ENCODE results near the gene MT1B.

MT1B gene

DNA sequence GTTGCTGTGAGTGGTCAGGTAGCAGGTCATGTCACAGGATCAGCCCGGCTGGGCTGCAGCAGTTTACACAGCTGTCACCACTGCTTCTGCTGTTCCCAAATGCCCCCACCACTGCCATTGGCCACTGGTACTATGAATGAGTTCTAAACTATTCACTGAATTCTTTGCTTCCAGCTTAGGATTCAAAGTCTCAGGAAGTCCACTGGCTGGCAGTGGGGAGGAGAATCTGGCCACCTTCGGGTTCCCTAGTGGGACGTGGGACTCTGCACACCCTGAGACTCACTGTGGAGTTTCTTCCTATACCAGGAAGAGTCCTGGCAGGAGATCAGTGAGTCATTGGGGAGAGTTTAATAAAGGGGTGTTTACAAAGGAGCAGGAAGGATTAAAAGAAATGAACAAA, 37.5 kb downstream of the MT1B start:
- no peak for DNase-seq

DNA sequence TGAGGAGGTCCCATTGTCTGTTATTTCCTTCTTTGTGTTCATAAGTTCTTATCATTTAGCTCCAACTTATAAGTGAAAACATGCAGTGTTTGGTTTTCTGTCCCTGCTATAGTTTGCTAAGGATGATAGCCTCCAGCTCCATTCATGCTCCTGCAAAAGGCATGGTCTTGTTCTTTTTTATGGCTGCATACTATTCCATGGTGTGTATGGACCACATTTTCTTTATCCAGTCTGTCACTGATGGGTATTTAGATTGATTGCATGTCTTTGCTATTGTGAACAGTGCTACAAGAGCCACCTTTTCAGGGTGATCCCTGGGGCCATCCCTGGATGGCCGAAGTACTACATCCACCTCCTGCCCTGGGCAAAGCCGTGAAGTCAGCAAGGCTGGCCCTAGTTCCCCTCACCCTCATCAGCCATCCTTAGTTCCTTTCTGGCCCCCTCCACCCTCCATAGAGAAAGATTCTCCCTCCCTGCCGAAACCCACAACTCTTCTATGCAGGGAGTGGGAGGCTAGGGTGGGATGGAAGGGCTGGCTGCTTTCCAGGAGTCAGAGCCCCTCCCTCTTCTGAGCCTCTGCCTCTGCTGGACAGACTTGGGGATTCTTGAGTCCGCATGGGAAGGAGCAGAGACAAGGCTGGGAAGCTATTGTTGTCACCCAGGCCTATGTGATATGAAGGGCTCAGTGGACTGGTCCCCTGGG, 38.9 kb downstream of the MT1B start:
- DNase-seq, result no peak

DNA sequence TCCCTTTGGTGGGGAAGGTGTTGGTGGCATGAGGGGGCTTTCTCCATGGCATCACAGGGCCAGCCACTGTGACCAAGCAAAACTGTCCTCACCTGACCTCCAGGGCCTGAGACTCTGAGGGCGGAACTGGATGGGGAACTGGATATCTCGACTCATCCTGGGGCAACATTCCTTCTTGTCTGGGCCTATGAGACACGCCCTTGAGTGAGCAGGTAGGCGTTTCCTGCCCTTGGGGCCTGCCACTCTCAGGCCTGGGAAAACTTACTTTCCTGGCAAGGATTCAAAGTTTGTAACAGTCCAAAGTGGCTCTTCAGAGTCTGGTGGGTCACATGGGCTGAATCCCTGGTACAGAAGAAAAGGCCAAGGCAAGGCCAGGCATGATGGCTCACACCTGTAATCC, 40.2 kb downstream of the MT1B start:
- no peak for DNase-seq

DNA sequence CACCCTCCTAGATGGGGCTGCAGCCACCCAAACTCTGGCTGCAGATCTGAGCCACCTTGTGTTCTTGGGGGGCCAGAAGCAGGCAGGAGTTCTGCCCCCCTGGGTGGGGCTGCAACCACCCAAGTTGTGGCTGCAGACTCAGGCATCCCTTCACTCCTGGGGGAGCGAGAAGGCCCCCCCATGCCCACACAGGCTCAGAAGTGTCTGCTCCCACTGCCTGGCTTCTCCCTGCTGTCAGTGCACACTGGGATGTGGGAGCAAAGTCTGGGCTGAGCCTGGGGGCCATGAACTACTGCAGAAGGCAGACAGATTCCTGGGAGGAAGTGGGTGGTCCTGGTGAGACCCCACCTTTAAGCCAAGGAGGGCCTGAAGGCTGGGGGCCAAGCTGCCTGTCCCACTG, 43.6 kb downstream of the MT1B start:
- no peak for DNase-seq

DNA sequence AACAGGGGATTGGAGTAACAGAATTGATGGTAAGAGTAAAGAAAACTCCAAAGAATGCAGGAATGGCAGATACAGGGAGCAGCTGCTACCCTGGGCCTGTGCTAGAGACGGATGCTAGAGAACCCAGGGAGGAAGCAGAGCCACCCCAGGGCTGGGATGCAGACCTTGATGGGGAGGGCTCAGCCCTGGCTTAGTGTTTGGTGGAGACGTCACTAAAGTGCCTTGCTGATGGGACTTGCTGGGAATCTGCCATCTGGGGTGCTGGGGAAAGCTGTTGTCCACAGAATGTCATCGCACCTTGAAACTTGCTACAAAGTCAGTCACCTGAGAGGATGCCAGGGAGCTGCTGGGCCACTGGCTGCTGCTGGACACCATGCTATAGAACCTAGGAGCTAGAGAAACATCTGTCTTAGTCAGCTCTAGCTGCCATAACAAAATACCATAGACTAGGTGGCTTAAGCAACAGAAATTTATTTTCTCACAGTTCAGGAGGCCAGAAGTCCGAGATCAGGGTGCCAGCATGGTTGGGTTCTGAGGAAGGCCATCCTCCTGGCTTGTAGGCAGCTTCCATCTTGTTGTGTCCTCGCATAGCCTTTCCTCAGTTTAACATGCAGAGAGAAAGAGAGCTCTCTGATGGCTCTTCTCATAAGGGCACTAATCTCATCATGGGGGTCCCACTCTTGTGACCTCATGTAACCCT, 45.9 kb downstream of the MT1B start:
- DNase-seq, result no peak

DNA sequence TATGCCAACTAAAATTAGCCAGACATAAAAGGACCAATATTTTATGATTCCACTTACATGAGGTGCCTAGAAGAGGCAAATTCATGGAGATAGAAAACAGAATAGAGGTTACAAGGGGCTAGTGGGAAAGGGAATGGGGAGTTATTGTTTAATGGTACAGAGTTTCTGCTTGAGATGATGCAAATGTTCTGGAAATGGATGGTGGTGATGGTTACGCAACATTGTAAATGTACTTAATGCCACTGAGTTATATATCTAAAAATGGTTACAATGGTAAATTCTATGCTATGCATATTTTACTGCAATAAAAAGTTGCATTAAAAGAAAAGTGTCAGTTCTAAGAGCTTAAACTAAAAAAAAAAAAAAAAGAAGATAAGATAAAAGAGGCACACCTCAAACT, 48.5 kb downstream of the MT1B start:
- DNase-seq, result no peak

DNA sequence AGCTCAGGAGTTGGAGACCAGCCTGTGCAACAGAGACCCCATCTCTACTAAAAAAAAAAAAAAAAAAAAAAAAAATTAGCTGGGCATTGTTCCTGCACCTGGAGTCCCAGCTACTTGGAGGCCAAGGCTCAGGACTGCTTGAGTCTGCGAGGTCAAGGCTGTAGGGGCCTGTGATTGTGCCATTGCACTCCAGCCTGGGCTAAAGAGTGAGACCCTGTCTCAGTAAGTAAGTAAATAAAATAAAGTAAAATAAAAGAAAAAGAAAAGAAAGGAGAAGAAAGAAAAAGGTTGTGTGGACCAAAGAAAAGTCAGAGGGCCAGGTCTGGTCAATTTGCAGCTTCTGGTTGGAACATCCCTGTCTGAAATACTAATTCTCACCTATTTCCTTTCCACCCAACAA, 48.9 kb downstream of the MT1B start:
- no peak for DNase-seq

DNA sequence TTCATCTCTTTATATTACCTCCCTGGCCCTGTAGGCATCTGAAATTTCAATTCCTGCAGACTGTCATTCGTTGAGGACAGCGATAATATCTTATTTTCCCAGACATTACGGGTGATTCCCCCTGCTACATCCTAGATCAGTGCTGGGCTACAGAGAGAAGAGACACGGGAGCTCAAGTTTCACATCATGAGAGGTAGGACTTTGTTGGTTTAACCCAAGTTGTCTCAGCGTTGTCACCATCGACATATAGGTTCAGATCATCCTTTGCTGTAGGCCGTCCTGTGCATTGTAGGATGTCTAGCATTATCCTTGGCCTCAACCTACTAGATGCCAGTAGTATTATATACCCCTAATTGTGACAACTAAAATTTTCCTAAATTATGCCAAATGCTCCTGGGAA, 49.8 kb downstream of the MT1B start:
- no peak for DNase-seq
